HG02623 (cell line): Measurements from ENCODE around the gene KRTAP10-7.
"Not testable (repeated sequence)": the region's sequence is repeated elsewhere in the genome, so short reads cannot be mapped to it uniquely, and the experiment has no call there.

Experiments
- ATAC-seq: cut with Tn5 transposase; IDR thresholded peaks from one replicate; pipeline ENCODE4 v1.9.1; 2021; ENCODE audit warnings: moderate library complexity; ENCODE audit not compliant: unreplicated experiment

KRTAP10-7 gene

DNA sequence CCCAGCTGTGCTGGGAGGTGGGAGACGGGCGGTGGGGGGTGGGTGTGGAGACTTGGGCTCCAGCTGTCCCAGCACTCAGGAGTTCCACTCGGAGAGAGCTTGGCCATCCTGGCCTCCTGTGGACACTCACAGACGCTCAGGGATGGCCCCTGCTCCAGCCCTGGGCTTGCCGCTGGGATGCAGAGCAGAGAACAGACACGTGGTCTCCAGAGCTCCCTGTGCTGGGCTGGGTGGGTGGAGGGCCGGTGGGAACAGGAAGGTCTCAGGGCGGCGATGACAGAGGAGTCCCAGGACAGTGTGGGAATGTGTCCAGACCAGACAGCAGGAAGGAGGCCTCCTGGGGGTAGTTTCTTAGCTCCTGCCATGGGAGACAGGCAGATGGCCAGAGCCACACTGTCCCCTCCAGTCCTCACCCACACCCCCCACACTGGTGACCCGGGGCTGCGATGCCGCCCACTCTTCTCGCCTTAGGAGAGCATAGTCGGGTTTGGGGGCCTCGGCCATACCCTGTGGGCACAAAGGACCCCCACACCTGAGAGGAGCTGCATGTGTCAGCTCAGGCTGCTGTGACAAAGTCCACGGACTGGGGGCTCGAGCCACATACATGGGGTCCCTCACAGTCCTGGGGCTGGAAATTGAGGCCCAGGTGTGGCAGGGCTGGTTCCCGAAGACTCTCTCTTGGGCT is 28.5 kb downstream of the KRTAP10-7 start:
- no peak for ATAC-seq

DNA sequence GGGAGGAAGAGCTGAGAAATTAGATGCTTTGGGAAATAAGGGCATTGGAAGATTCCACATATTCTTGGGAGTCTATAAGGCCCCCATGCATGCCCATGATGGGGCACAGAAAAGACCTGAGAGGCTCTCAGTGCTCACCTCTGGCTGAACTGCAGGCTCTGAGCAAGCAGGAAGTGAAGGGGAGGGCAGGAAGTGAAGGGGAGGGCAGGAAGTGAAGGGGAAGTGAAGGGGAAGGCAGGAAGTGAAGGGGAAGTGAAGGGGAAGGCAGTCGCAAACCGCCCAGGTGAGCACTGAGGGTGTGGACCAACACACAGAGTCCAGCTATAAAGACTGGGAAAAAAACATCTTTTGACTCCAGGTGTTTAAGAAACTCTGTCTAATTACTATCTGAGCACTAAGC is 30.0 kb downstream of the KRTAP10-7 start:
- no peak for ATAC-seq

DNA sequence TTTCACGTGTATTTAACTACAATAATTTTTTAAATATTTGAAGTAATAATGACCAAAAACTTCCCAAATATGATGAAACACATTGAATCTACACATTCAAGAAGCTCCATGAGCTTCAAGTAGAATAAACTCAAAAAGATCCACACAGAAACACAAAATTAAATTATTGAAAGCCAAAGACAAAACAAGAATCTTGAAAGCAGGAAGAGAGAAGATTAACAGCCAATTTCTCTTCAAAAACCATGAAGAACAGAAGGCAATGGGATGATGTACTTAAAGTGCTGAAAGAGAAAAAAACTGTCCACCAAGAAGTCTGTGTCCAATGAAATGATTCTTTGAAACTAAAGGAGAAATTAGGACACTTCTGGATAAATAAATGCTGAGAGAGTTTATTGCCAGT is 31.7 kb downstream of the KRTAP10-7 start:
- no peak for ATAC-seq

DNA sequence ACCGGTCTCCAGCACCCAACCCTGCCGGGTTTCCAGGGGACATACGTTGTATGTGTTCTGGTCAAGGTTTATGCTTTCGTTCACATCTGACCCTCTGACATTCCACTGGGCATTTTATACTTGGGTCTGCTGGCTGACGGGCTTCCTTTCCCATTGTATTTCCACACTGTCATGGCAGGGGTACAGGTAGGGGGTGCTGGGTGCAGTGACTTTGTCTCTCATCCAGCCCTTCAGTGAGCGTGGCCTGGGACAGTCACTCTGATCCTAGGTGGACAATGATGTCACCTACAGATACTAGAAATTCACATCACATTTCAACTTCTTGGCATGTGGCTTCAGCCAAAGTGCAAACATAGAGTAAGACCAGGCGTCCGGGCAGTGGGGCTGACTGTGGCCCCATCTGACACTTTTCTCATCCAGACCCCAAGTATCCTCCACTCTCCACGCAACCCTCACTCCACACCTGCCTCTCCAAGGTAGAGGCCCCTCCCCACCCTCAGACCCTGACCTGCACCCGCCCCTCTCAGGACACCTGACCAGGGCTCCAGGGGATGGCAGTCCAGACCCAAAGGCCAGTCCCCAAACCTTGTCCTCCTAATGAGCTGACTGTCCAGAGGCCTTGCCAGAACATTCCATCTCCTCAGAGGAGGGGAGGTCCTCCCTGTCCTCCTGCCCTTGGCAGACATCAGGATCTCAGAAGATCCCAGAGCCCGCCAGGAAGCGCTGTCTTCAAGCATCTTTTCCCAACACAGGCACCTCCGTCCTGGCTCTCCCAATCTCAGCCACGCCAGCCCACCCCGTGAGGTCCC is 36.0 kb downstream of the KRTAP10-7 start:
- ATAC-seq: no peak

DNA sequence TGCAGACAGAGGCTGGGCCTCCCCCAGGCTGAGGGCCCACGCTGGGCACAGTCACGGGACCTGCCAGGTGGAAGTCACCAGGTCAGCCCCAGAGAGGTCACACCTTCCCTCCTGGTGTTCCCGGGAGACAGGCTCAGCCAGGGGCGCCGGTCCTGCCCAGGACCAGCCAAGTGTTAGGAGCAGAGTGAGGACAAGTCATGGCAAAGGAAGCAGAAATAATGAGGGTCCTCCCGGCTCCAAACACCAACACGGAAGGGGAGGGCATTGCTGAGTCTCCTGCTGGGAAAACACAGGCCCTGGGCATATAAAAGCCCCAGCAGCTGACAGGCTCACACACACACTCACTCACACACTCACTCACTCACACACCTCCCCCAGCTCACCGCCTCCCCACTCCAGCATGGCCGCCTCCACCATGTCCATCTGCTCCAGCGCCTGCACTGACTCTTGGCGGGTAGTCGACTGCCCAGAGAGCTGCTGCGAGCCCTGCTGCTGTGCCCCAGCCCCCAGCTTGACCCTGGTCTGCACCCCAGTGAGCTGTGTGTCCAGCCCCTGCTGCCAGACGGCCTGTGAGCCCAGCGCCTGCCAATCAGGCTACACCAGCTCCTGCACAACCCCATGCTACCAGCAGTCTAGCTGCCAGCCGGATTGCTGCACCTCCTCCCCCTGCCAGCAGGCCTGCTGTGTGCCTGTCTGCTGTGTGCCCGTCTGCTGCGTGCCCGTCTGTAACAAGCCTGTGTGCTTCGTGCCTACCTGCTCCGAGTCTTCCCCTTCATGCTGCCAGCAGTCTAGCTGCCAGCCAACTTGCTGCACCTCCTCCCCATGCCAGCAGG is 36.8 kb downstream of the KRTAP10-7 start, which contains the start of gene KRTAP10-10:
Gene KRTAP10-10 (plus strand): TSS at position 339 of the 833 bp plus-strand sequence. CDS start 62 bp downstream, at position 401.
- ATAC-seq: no peak

DNA sequence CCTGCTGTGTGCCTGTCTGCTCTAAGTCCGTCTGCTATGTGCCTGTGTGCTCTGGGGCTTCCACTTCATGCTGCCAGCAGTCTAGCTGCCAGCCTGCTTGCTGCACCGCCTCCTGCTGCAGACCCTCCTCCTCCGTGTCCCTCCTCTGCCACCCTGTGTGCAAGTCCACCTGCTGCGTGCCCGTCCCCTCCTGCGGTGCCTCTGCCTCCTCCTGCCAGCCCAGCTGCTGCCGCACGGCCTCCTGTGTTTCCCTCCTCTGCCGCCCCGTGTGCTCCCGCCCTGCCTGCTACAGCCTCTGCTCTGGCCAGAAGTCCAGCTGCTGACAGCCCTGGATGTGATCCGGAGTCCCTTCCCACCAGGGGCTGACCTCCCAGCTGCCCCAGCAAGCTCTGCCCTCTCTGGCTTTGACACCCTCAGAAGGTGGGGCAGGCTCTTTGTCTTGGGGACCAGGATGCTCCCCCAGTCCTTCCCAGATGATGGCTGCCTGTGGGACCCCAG is 37.5 kb downstream of the KRTAP10-7 start:
- not testable (repeated sequence) for ATAC-seq

DNA sequence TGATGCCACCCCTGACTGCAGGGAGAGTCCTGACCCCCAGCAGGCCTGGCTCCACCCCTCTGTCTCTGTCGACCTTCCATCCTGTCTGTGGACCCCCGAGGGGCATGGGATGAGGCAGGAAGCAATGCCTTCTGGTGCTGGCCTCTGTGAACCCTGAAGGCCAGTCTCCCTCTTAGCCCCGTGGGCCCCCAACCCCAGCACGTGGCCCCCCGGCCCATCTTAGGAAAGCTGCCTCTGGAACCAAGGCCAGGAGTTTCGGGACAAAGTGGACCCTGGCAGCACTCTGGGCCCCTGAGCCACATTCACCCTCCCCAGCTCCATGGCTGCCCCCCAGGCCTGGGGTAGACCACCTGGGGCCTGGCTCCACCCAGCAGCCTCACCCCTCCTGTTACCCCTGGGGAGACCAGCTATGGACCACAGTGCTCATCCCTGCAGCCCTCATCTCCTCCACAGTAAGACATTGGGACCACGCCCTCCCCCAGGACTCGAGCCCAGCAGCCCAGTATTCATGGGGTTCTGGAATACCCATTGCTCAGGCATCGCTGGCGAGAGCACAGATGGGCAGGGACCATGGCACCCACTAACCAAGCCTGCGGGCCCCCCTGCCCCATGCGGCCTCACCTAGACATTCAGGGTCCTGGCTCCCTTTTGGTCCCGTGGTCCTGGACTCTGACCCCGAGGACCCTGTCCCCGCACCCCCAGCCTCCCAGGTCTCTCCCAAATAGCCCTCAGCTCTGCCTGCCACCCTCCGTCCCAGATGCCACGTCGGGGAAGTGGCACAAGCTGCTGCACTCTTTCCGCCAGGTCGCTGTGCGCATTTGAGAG is 38.3 kb downstream of the KRTAP10-7 start:
- ATAC-seq: not testable (repeated sequence)

DNA sequence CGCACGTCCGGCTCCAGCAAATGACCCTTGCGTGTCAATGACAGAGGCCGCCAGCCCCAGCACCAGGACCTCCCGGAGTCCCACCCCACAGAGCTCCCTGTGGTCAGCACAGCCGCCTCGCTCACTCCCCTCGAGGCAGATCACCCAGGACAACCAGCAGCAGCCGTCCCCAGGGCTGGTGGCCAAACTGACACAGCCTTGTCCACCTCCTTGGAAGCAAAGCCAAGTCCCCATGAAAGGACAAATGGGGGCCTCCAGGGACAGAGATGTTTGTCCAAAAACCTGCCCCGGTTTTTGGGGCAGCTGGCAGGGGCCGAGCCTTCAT is 38.9 kb downstream of the KRTAP10-7 start:
- ATAC-seq: no peak

DNA sequence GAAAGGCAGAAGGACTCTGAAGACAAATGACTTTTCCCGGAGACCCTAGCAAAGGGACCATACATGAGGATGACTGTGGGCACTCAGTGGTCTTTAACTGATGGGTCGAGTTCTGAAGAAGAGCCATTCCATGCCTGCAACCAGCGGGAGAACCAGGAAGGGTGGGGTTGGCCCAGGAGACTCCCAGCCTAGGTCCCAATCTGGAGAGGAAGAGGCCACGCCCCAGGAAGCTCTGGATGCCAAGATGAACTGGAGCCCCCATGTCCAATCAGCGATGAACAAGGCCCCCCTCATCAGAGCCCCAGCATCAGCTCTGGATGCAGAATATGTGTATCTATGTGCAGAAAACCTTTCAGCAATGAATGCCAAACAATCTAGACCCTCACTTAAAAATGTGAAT is 40.4 kb downstream of the KRTAP10-7 start:
- ATAC-seq: no peak

DNA sequence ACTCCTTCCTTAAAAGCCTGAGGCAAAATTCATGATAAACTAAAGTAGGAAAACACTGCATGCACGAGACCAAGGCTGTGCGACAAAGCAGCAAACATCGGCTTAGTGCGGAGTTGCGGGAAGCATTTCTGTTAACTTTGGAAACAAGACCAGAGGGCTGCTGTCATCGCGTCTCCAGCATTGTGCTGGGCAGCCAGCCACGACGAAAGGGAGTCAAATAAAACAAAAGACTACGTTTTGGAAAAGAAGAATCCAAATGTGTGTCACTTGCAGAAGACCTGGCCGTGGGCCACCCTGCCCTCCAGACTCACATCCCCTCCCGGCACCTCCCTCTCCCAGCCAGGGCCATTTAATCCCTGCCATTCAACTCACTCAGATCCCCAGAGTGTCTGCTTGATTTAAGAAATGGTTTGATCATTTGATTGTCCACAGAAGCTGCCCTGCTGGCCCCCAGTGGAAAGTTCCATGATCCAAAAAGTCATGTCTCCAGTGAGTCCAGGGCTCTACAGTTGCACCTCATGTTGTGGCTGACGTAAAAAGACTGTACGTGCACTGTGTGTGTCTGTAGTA is 43.4 kb downstream of the KRTAP10-7 start:
- no peak for ATAC-seq

DNA sequence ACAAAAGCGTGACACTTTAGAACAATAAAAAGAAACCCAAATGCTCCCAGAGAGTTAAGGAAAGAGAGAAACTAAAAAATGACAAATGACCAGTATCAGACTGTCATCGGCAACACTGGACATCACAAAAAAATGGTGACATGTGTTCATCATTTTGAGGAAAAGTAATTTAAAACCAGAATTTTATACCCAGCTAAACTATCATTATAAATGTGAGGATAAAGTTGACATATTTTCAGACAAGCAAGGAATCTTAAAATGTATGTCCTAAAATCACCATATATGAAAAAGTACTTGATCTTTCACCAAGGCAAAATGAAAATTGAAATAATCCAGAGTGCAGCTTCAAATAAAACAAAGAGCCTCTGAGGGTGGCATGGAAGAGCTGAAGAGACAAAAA is 44.5 kb downstream of the KRTAP10-7 start:
- ATAC-seq: no peak

DNA sequence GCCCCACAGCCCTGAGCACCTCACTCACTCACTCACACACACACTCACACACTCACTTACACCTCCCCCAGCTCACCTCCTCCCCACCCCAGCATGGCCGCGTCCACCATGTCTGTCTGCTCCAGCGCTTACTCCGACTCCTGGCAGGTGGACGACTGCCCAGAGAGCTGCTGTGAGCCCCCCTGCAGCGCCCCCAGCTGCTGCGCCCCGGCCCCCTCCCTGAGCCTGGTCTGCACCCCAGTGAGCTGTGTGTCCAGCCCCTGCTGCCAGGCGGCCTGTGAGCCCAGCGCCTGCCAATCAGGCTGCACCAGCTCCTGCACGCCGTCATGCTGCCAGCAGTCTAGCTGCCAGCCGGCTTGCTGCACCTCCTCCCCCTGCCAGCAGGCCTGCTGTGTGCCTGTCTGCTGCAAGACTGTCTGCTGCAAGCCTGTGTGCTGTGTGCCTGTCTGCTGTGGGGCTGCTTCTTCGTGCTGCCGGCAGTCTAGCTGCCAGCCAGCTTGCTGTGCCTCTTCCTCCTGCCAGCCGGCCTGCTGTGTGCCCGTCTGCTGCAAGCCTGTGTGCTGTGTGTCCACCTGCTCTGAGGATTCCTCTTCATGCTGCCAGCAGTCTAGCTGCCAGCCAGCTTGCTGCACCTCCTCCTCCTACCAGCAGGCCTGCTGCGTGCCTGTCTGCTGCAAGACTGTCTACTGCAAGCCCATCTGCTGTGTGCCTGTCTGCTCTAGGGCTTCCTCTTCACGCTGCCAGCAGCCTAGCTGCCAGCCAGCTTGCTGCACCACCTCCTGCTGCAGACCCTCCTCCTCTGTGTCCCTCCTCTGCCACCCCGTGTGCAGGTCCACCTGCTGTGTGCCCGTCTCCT is 46.2 kb downstream of the KRTAP10-7 start, which contains the start of gene KRTAP10-11:
Gene KRTAP10-11 (plus strand): TSS at position 49 of the 856 bp plus-strand sequence. CDS start 45 bp downstream, at position 94.
- not testable (repeated sequence) for ATAC-seq

DNA sequence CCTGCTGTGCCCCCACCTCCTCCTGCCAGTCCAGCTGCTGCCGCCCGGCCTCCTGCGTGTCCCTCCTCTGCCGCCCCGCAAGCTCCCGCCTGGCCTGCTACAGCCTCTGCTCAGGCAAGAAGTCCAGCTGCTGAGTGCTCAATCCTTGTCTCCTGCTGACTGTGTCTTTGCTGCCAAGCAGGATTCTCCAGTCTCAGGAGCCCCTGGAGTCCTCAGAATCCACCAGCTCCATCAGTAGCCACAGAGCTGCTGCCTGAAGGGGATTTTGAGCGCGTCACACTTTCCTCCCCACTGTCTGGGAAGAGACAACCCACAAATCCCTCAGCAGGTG is 46.8 kb downstream of the KRTAP10-7 start:
- ATAC-seq: no peak

DNA sequence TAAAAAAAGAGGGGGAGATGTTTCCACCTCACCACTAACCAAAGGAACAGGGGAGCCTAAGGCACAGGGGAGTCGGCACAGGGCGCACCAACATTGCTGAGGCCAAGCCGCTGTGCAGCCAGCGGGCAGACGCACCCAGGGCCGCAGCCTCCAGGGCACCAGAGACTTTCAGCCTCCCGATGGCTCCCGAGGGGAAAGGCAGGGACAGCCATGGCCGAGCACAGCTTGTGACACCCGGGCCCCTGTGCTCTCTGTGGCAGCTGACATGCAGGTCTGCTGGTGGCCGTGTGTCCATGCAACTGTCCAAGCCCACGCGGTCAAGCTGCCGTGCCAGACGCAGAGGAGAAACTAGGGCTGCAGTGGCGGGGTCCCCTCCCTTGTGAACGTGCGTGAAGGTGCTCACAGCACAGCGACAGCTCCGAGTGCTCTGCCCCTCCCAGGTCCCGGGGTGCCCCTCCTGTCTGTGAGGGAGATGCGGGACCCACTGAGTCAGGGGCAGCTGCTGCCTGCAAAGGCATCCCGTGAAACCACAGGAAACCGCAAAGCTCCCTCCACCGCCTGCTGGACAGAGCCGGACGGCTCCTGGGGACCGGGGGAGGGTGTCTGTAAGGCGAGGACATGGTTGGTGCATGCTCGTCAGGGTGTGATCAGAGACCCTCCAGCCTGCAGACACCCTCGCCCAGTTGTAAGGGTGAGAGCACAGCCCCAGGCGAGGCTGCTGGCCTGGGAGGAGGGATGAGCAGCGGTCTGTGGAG is 48.3 kb downstream of the KRTAP10-7 start:
- no peak for ATAC-seq

DNA sequence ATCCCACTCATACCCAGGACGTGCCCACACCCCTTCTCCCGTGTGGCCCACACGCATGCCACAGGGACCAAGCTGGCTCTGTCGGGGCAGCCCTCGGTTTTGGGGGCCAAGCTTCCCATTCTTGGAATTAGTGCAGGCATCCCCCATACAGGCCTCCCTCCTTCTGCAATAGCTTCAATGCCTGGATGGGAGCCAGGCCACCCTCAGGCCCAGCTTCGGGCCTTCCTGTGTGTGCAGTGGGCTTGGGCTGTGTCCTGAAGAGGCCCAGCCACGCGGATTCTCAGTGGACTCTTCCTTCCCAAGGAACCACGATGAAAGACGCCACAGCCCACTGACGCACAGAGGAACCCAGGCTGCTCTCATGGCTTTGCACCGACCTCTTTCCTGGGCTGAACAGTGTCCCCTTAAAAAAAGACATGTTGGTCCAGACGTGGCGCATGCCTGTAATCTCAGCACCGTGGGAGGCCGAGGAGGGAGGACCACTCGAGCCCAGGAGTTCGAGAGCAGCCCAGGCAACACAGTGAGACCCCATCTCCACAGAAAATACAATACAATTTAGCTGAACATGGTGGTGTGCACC is 49.2 kb downstream of the KRTAP10-7 start:
- ATAC-seq: no peak

DNA sequence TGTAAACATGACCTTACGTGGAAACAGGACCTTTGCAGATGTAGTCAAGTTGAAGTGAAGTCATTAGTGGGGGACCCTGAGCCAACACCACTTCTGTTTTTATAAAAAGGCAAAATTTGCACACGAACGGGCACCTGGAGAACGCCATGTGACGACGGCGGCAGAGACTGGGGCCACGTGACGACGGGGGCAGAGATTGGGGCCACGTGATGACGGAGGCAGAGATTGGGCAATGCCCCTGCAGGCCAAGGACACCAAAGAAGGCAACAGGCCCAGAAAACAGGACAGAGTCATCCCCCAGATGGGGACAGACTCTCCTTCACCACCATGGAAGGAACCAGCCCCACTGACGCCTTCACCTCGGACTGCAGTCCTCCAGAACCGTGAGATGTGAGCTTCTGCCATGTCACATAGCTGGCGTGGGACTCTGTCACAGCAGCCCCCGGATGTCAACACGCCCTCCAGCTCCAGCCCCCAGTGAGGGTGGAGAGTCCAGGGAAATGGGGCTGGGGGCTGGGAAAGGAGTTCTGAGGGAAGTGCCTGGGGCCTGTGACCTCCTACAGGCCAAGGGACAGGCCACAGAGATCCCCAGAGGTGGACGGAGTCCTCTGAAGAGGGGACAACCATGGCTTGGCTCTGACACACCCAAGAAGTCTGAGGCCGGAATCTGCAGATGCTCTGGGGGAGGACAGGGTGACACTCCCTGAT is 50.0 kb downstream of the KRTAP10-7 start:
- ATAC-seq: no peak

DNA sequence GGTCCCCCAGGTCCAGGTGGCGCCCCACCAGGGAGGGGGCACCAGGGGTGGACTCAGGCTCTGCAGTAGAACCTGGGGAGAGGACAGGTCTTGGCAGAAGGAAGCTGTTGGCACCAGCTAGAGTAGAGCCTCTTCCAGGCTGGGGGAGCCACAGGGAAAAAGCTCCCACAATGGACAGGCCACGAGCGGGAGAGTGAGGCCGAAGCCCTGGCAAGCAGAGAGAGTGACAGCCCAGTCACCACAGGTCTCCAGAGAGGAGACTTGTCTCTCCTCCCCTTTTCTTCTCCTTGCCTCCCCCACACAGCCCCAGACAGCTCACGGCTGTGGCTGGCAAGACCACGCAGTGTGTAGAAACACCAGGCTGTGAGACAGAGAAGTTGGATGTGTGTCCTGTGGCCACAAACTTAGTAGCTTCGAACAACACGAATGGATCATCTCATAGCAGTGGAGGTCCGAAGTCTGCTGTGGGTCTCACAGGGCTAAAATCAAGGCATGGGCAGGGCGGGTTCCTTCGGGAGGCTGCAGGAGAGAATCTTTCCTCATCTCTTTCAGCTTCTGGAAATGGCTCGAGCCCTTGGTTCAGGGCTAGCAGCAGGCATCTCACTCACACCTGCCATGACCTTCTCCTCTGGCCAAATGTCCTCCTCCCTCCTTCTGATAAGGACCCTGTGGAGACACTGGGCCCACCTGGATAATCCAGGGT is 50.7 kb downstream of the KRTAP10-7 start:
- ATAC-seq: no peak
